ELR (cell line): ENCODE results near the gene CDC42EP3.
A peak's percentile ranks its signal among the peaks of the same experiment; 100 is the strongest.

Source experiments
- DNase-seq: peaks from one replicate; pipeline ENCODE4 v3.0.0-alpha.2; 2015; ENCODE audit warnings: low read depth

Gene CDC42EP3, protein sequence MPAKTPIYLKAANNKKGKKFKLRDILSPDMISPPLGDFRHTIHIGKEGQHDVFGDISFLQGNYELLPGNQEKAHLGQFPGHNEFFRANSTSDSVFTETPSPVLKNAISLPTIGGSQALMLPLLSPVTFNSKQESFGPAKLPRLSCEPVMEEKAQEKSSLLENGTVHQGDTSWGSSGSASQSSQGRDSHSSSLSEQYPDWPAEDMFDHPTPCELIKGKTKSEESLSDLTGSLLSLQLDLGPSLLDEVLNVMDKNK

DNA sequence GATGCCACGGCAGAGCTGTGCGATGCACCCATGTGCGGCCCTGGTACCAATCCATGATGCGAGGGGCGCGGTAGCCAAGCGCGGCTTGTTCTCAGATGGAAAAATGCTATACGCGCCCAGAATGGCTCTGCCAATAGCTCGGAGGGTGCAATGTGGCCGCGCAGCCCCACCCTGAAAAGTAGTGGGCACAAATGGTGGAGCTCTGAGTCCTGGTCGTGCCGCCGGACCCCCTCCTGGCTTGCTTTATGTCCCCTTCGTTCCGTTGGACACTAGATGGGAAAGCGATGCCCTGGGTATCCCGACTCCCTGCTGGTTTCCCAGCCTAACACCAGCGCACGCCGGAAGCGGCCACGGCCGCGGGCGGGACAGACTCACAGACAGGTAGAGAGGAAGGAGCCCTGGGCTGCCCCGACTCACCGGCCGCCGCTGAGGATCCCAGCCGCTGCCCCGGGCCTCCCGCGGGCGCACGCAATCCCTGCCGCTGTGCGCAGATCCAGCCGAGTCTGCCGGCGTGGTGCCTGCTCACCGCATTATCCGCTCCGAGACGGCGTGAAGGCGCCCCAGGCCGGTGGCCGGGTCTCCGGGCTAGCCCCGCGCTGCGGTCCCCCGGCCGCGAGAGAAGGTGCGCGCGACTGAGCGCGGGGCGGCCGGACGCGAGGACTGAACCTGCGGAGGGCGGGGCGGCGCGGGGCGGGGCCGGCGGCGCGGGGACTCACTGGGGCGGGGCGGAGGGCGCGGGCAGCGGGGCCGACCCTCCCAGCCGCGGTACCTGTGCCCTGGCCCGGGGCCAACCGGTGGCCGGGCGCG is at the start of gene CDC42EP3:
CDC42EP3 (minus strand) TSS at position 634 of the 807 bp plus-strand sequence. CDS start 25,055 bp downstream, outside the sequence.
- peak; percentile 66 for DNase-seq

DNA sequence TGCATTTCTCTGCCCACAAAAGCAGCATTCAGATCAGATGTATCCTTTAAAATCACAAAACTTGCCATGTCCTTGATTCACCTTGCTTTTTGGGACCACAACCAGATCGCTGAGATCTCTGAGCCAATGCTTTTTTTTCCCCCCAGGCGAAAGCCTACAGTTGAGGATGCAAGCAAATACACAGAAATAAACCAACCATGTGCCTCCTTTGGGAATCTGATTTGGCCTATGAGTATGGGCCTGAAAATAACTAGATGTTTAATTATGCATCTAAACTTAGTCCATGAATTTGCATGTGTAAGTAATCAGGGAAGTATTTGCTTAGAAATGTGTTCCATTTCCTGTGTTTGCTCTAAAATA is 49.7 kb upstream of the CDC42EP3 start:
- DNase-seq = no peak

DNA sequence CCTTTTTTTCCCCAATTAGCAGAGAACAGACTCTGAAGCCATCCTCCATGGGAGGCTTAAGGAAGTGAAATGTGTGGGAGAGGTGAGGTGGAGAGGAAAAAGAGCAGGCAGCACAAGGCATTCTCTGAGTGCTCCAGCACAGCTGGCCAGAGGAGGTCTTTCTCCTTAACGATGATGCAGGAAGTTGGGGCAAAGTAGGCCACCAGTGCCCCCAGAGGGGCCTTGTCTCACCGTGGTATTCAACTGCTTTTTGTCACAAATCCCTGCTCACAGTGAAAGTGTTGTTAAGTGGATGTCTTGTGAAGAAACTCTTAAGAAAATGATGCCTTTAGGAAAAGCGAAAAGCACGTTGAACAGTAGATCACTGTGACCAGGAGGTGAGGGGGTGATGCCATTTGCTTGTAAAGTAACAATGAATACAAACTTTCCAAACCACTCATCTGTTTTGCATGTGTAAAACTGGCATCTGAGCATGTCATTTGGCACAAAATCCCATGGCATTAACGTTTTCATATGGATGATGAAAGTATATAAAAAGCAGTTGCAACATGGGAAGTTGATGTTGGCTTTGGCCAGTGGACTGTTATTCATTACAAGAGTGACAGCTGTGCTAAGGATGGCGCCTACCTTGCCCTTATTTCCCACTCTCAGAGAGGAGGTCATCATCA is 49.2 kb upstream of the CDC42EP3 start:
- DNase-seq = no peak

DNA sequence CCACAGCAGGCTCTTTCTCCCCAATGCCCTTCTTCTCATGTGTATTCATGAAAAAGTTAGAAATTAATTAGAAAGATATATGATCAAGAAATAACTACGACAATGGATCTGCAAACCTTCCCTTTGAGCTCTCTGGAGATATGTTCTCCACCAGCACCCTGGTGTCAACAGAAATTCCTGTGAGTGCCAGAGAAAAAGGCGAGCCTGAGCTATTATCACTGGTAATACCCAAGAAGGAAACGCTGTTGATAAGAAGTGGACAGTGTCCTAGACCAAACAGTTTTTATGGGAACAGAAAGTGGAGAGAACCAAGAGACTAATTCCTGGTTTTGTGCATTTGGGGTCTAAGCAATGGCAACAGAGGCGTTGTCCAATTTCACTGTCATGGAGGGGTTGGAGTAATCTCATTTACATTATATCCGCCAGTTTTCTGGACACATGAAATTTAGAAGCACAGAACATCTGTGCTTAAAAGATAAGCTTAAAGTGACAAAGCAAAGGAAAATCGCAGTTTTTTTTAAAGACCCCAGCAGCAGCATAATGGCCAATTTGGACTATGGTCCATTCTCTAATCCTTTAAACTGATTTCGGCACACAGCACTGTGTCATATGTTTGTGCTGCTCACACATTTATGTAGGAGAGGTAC is 47.2 kb upstream of the CDC42EP3 start:
- DNase-seq = no peak

DNA sequence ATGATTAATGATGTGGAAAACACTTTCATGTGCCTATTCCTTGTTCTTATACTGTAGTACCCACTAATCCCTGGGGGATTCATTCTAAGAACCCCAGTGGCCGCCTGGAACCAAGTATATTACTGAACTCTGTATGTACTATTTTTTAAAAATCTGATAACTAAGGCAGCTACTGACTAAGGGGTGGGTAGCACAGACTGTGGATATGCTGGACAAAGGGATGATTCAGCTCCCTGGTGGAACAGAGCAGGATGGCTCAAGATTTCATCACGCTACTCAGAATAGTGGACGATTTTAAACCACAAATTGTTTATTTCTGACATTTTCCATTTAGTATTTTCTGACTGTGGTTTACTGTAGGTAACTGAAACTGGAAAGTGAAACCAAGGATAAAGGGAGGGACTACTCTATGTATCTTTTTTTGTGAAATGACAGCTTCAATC is 41.8 kb upstream of the CDC42EP3 start:
- DNase-seq = peak; percentile 97

DNA sequence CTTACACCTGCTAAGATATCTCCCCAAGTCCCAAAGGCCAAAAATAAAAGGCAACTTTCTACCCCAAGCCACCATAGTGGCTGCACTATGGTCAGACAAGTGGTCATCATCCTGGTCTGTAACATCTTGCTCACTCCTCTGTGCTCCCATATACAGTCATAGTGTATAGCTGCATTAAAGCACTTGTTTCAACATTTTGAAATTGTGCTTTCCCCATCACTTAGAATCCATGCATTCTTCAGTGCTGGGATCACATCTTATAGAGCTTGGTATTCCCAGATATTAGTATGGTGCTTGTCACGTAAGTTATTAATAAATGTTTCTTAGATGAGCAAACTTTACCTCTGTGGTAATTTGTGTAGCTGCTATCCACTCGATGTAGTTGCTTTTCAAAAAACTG is 40.4 kb upstream of the CDC42EP3 start:
- DNase-seq = peak; percentile 91

DNA sequence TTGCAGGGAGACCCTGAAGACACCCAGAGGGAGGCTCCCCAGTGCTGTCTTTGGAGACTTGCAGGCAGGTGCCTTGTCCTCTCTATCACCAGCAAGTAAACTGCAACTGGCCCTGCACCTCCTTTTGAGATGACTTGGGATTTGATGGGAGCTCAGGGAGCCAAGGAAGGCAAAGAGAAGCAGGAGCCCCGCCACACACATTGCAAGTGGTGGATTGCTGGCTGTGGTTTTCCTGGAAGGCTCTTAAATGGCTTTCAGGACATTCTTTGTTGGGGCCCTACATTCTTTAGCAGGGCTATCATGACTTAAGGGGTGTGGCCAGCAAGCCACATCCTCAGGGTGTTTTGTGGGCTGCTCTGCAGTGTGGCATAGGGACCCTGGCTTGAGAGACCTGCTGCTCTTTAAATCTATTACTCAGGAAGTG is 39.9 kb upstream of the CDC42EP3 start:
- DNase-seq = peak; percentile 98

DNA sequence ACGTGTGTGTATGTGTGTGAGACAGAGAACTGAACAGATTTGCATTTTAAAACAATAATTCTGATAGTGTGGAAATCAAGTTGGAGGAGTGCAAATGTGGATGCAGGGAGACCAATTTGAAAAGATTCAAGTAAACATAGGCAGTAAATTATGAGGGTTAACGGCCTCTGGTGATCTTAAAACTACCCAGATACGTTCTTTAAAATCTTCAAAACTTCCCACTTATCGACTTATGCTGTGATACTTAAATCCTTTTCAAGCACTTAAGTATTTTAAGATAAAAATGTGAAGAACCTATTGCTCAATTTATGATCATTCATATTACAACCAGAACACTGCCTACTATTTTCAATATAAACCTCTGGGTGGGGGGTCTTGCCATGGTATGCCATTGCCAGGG is 37.7 kb upstream of the CDC42EP3 start:
- no peak for DNase-seq

DNA sequence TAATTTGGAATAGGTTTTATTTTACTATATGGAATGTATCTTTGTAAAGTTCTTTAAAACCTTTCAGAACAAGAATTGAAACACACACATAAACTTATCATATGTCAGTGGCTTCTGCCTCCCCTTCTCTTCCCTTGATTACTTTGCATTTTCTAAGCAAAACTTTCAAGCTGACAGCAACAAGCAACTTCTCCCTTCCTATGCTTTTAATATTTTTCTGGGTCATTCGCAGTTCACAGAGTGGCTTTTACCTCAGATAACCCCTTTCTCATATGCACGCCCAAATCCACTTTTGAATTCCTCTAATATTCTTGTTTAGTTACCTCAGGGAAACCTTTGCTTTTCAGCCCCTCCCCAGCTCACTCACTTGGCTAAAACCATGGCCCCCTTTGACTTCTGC is 36.7 kb upstream of the CDC42EP3 start:
- no peak for DNase-seq

DNA sequence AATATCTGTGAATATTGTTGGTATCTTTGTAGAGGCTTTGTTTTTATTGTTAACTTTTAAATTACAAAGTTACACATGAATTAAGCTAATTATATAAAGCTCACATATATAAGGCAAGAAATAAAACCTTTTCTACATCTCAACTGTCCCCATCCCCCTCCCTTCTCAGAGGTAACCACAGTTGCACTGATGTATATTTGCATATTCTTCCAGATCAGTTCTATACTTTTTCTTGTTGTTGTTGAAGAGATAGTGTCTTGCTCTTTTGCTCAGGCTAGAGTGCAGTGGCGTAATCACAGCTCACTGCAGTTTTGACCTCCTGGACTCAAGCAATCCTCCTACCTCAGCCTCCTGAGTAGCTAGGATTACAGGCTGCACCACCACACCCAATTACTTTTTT is 36.0 kb upstream of the CDC42EP3 start:
- DNase-seq = no peak

DNA sequence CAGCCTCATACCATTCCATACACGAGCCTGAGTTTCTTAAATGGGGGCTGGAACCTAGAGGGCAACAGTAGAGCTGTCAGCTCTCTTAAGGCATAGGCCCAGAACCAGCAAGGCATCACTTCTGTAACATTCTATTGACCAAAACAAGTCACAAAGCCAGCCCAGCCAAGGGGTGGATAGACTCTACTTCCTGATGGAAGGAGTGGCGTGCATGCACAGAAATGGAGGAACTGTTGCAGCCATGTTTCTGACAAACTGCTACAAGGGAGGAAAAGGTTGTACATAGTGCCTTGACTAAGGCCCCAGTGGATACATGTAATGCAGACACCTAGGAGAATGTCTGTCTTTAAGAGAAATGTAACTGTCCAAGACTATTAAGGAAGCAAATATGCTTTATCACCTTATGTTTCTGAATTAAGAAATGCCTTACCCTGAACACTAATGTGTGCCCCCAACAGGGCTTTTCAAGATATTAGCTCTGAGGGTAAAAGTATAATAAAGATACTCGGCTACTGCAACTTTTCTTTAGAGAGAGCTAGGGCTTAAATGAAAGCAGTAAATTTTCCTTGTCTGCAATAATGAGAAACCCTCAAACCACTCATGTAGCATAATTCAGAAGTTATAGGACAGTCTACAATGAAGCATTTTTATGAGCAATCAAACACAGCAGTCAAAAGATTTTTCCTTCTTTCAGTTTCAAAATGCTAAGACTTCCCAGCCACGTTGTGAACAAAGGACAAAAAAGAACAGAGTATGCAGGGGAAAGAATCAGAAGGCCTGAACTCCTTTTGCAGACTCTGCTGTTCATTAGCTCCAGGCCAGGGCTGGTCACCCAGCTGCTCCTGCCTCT is 35.1 kb upstream of the CDC42EP3 start:
- DNase-seq = no peak

DNA sequence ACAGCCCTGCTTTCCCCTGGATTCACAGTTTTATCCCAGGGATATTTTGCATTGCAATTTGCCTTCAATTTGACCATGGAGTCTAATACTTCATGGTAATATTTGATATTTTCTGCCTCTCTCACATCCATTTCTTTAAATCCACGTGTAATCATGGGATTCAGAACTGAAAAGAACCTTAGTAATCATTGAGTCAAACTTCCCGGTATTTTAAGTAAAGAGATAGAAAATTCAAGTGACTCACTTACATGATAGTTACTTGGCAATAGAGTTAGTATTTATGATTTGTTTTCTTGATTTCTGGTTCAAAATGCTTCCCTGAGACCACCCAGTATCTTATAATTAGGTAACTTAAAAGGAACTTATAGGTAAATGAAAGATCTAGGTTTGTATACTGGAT is 33.7 kb upstream of the CDC42EP3 start:
- DNase-seq = peak; percentile 64

DNA sequence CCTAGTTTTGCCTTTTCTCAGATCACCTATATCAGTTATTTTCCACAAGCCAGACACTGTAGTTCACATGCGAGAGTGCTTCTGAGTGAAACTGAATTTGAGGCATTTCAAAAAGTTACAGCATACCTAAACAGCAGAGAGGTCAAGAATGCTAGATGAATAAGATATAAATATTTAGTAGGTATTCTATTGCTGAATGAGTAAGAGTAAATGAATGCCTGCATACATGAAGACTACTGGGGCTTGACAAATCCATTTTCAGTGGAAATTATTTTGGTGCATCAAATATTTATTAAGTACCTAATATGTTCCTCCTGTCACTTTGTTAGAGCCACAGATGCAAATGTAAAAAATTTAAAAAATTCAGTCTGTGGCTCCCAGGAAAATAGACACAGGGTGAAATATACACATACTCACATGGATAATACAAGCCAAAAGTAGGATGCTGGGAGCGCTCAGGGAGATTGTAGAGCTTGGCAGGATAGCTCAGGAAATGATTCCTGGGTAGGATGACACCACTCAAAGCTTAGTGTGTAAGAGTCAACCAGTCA is 27.6 kb upstream of the CDC42EP3 start:
- DNase-seq = peak; percentile 77

DNA sequence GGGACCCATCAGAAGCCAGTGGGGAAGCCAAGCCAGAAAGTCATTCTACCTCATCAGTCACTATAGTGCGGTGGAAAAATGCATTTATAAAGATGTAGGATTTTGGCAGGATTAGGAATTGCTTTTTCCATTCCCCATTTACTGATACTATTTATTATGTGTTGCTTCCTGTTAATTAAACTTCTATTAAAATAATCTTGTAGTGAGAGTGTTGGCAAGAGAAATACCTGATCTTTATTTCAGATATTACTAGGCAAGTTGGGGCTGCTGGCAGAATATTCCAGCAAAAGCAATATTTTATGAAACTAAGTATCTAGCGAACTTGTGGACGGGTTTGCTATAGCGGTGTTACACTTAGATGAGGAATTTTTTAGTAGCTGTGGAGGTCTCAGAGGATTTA is 23.9 kb upstream of the CDC42EP3 start:
- DNase-seq = no peak

DNA sequence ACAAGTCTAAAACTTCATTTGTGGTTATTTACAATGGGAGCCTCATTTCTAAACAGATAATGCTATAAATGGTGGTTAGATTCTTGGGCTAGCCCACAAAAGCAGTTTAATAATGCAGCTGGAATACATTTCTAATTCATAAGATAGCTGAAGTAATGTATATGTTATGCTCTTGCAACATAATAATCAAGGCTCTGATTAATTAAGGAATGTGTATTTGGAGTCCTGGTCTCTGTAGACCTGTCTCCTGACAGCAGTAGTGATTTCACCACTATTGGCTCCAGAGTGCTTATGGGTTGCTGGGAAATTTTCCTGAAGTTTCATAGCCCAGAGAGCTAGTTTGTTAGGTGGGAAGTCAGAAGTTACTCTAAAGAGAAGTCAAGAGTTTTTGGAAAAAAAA is 21.3 kb upstream of the CDC42EP3 start:
- no peak for DNase-seq

DNA sequence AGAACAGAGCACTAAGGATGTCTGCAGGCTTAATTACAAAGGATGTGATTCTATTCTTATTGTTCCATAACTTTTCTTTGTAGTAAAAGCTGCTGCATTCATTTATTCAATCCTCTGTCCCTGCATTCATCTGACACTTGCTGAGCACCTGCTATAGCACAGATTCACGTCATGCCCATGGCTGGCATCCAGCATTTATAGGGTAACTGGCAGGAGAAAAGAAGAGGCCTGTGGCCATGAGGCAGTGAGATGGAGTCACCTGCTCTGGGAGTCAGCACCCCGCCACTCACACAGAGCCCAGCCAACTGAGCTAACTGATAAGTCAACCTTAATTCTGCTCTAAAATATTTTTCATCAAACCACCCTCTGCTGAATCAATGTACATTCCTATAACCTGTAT is 18.3 kb upstream of the CDC42EP3 start:
- DNase-seq = no peak

DNA sequence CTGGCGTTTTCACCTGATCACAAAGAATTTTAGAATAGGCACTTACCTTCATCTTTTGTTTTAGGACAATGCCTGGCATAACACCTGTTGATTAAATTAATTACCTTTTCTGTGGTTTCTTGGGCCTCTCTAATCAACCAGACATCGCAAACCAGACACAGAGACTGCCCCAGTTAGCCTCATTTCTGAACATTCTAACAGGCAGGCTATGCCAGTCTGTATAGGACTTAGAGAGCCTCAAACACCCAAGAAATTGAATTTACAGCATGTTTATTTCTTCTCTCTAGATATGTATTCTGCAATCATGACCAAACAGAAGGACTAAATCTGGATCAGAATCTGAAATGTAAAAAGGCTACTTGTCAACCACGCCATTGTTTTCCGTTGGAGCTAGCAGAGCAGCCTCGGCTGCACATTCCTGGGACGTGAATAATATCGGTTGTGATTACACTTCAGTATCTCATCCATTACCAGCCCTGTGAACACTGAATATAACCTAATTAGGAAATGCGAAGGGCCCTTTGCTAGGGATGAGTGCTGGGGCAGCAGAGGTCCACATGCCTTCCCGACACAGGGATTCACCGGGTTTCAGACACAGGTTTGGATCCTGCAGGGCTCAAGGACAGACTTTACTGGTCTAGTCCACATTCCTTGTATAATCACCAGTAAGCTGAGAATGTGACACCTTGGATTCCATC is 17.5 kb upstream of the CDC42EP3 start:
- DNase-seq = peak; percentile 90

DNA sequence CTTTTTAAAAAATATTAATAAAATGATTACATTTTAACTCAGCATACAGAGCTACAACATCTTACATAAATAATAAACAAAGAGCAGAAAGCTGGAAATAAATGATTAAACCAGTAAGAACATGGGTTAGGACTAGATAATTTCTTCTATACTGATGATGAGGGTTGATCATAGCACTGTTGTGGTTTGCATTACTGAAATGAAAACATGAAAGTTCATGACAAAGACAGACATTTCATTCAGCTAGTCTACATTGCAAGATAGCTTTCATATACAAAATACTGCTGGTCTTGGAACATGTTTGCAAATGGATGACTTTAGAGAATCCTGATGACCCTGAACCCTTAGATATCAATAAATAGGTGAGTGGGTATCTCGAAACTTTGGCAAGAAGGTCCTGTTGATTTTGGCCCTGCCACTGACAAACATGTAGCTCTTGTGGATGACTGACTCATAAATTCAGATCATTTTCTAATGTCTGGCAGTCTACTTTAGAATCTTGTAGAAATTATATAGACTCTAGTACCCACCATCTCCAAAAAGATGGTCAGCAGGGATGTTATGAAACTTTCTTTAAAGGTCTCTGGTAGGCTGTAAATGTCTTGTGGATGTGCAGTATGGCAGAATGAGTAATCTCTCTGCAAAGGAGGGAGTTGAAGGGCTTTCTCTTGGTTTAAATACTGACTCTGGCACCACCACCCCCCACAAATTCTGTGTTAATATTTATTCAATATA is 15.5 kb upstream of the CDC42EP3 start:
- DNase-seq = no peak

DNA sequence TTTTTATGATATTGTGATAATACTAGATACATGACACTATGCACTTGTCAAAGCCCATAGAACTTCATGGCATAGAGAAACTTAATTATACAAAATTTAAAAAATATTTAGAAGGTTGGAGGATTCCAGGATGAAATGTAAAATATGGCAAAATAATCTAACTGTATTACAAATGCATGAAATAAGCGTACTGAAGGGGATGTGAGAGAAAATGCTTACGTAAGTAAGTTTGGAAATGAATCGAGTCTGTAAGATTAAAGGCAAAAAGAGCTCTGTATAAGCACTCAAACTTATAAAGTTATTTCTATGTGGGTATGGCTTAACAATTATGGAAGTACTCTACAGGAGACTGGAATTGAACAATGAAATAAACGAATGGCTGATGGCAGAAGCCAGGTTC is 13.4 kb upstream of the CDC42EP3 start:
- no peak for DNase-seq
